GM13977 (cell line): ENCODE data around the gene TMEM8B.

Experiments used
- DNase-seq: peaks from one replicate; pipeline ENCODE4 v3.0.0; 2012; ENCODE audit warnings: low spot score
- CTCF ChIP-seq: IDR thresholded peaks from 2 replicates; pipeline ENCODE4 v1.5.1; 2012; ENCODE audit warnings: mild to moderate bottlenecking, control low read depth; ENCODE audit not compliant: insufficient read depth; ENCODE audit errors: extremely low read depth, missing control alignments
- in situ Hi-C: fragments of 300-500 bp; cut with MboI; formaldehyde crosslinking; loops from one replicate; pipeline ENCODE4 v1.12.0; 2022; ENCODE audit warnings: low sequenced_read_pairs, low pct_unique_long_range_greater_than_20kb, mixed read lengths, inconsistent platforms; ENCODE audit not compliant: unreplicated experiment

TMEM8B gene

GRCh38 chr9:35845824-35846771 lies 17.1 kb downstream of the TMEM8B start:
- DNase-seq = no peak
- TF ChIP-seq CTCF = no peak
- in situ Hi-C loops = no loop called here

DNA sequence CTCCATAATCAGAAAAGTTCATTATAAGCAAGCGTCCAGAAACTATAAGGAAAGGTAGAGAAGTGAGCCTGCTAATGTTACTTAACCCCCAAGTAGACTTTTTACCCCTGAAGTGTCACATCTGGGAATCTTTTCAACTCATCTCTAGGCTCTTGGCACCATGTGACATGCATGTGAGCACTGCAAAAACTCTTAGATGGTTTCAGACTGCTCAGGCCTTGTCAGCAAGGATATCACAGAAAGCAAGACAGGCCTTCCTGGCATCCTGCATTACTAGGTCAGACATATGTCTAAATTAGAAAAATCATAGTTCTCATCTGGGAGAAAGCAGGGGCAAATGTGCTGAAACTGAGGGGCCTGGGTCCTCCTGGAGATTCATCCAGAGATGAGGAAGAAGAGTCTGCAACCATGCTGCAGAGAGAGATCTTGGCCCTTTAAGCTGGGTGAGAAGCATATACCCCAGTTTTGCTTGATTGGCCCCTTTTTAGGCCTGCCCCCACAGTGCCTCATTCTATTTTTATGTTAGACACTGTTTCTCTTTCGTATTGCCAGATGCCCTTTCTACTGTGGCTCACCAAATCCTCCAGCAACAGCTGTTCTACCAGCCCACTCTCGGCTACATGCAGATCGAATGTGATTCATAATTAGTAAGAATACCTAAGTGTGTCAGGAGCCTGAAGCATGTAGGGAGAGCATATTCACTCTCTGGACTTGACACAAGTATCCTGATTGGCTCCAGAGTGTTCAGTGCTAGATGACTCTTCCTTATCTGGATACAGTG lies 19.0 kb downstream of the TMEM8B start:
- in situ Hi-C loops = no loop called here
- peak; percentile 88 for DNase-seq
- no peak for TF ChIP-seq CTCF

DNA sequence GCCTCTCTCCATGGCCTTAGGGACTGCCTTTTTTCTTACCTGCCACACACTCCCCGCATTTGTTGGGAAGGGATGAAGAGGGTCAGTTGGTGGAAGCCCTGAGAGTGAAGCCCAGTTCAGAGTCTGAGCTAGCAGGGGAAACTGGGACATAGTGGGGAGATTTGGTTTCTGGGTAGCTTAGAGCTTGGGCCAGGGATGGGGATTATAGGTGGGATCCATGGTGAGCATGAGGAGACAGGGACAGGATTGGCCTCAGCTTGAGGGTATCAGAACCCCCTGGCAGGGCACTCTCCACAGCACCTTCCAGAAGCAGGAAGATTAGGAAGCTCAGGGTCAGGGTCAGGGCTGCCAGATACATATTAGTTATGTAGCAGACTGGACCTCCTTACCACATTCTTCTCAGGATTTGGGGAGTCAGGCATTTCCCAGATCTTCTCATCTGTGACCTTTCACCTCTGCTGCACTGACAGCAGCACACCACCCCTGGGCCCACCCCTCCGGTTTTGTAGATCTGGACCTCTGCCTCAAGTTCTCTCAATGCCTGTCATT lies 23.3 kb downstream of the TMEM8B start:
- no peak for DNase-seq
- in situ Hi-C loops = no loop called here
- TF ChIP-seq CTCF = no peak

- no peak for DNase-seq
- TF ChIP-seq CTCF = no peak
- in situ Hi-C loops = no loop called here
These were observed 24.1 kb downstream of the TMEM8B start for GRCh38 chr9:35852876-35853865.

DNA sequence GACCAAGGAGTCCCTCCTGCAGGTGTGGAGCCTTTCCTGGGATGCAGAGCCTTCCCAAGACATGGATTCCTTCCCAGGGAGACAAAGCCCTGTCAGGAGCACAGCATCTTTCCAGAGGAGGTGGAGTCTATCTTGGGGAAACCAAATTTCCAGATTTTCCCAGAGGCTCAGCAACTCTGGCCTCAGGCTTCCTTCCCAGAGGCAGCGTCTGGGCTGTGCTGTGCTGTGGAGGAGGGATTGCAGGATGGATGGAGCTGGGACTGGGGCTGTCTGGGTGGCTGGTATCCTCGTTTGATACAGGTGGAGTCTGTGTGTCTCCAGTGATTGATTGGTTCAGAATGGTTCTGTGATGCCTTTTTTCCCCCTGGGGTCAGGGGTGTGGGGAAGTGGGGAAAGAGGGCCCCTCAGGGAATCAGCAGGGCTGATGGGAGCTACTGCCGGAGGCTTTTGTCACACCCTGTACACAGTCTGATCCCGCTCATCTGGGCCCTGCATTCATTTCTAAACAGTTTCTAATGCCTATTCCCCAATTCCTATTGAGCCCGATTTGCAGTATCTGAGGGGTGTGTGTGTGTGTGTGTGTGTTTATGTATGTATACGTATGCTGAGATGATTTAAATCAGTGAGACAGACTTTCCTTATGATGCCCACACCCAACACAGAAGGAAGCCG lies 25.2 kb downstream of the TMEM8B start:
- in situ Hi-C loops = no loop called here
- no peak for TF ChIP-seq CTCF

More for the DNA sequence above, 25.2 kb downstream of the TMEM8B start:
- DNase-seq = no peak
